Measurements from ENCODE around the gene CTSD. TPM values are rescaled to one million over a fixed set of nuclear protein-coding genes. Genes with fewer than 3 reads are reported as not detected.

CTSD gene
- total and polyA plus RNA-seq, 12 donors = 191 to 4,168 (median 1,999) TPM

GRCh38 chr11:1772270-1773130 is 8.8 kb upstream of the CTSD start:
- H3K4me1 ChIP-seq (replicated peaks in 1 of 2) = peaks cover 16 to 18% of the 10 kb centered on the region in 2 donors
- intact Hi-C loops (cut with DNase I) = no loop called here
- H3K9me3 ChIP-seq (replicated peaks in 1 of 3) = no peaks in the 10 kb centered on the region
- peak; percentile 70 to 89 (median 86) for DNase-seq
- 17 to 35% (median 24%) methylated on average over 2 to 14 of the region's 15 CpGs for WGBS, 4 donors
- peak overlapping the region in 1 of 4 donors; percentile 8 for H3K4me3 ChIP-seq
- no peak for TF ChIP-seq POLR2A (IDR thresholded peaks at IDR 0.05)
- no peak for TF ChIP-seq CTCF (IDR thresholded peaks at IDR 0.05)
- no peaks in the 10 kb centered on the region for H3K27me3 ChIP-seq
- no peaks in the 10 kb centered on the region for H3K36me3 ChIP-seq (replicated peaks in 1 of 2)
- H3K27ac ChIP-seq = peak overlapping the region in 3 of 5 donors; percentile 34 to 78 (median 36)

GRCh38 chr11:1771700-1772099 is 8.0 kb upstream of the CTSD start:
- Histone ChIP-seq H3K36me3 (replicated peaks in 1 of 2) (no peaks in the 10 kb centered on the region), H3K4me1 (replicated peaks in 1 of 2) (peaks cover 16 to 18% of the 10 kb centered on the region in 2 donors), H3K4me3 (no peak overlapping the region), H3K27me3 (no peaks in the 10 kb centered on the region), H3K27ac (peak overlapping the region in 1 of 5 donors; percentile 36), H3K9me3 (replicated peaks in 1 of 3) (no peaks in the 10 kb centered on the region)
- intact Hi-C loops (cut with DNase I) = no loop called here
- TF ChIP-seq POLR2A (IDR thresholded peaks at IDR 0.05) = no peak
- TF ChIP-seq CTCF (IDR thresholded peaks at IDR 0.05) = no peak
- DNase-seq = peak in 6 of 7 donors; percentile 33 to 62 (median 54)
- WGBS, 4 donors = 84 to 91% (median 86%) methylated on average over 6 of the region's 6 CpGs

GRCh38 chr11:1771273-1771672 is 7.5 kb upstream of the CTSD start:
- no peaks in the 10 kb centered on the region for H3K36me3 ChIP-seq (replicated peaks in 1 of 2)
- no peak overlapping the region for H3K27ac ChIP-seq
- no peaks in the 10 kb centered on the region for H3K27me3 ChIP-seq
- WGBS, 4 donors = 85 to 89% (median 87%) methylated on average over 18 of the region's 18 CpGs
- H3K4me1 ChIP-seq (replicated peaks in 1 of 2) = peaks cover 16 to 18% of the 10 kb centered on the region in 2 donors
- no peak overlapping the region for H3K4me3 ChIP-seq
- no peak for TF ChIP-seq CTCF (IDR thresholded peaks at IDR 0.05)
- TF ChIP-seq POLR2A (IDR thresholded peaks at IDR 0.05) = no peak
- peak in 3 of 7 donors; percentile 9 to 50 (median 17) for DNase-seq
- H3K9me3 ChIP-seq (replicated peaks in 1 of 3) = no peaks in the 10 kb centered on the region
- intact Hi-C loops (cut with DNase I) = no loop called here

- Histone ChIP-seq H3K4me1 (replicated peaks in 1 of 2) (peaks cover 16 to 18% of the 10 kb centered on the region in 2 donors), H3K27ac (no peak overlapping the region), H3K4me3 (no peak overlapping the region), H3K9me3 (replicated peaks in 1 of 3) (no peaks in the 10 kb centered on the region), H3K27me3 (no peaks in the 10 kb centered on the region), H3K36me3 (replicated peaks in 1 of 2) (no peaks in the 10 kb centered on the region)
- peak in 5 of 7 donors; percentile 11 to 41 (median 14) for DNase-seq
- WGBS, 4 donors = 41 to 66% (median 53%) methylated on average over 5 of the region's 5 CpGs
- intact Hi-C loops (cut with DNase I) = no loop called here
- TF ChIP-seq CTCF (IDR thresholded peaks at IDR 0.05) (no peak), POLR2A (IDR thresholded peaks at IDR 0.05) (no peak)
Observed at GRCh38 chr11:1770528-1770927, 6.8 kb upstream of the CTSD start.

Data from adrenal gland (tissue), 12 donors.